Stimulated activated CD4-positive, alpha-beta T cell treated with anti-CD3 and anti-CD28 coated beads, Interleukin-4, amount 100 ng/mL, for 4 hours (primary cell): Measurements from ENCODE around the gene ZNF469.

Experiments used
- DNase-seq, 2 experiments: peaks; one replicate each; pipeline ENCODE4 v3.0.0-alpha.2; 2020

The ZNF469 gene

DNA sequence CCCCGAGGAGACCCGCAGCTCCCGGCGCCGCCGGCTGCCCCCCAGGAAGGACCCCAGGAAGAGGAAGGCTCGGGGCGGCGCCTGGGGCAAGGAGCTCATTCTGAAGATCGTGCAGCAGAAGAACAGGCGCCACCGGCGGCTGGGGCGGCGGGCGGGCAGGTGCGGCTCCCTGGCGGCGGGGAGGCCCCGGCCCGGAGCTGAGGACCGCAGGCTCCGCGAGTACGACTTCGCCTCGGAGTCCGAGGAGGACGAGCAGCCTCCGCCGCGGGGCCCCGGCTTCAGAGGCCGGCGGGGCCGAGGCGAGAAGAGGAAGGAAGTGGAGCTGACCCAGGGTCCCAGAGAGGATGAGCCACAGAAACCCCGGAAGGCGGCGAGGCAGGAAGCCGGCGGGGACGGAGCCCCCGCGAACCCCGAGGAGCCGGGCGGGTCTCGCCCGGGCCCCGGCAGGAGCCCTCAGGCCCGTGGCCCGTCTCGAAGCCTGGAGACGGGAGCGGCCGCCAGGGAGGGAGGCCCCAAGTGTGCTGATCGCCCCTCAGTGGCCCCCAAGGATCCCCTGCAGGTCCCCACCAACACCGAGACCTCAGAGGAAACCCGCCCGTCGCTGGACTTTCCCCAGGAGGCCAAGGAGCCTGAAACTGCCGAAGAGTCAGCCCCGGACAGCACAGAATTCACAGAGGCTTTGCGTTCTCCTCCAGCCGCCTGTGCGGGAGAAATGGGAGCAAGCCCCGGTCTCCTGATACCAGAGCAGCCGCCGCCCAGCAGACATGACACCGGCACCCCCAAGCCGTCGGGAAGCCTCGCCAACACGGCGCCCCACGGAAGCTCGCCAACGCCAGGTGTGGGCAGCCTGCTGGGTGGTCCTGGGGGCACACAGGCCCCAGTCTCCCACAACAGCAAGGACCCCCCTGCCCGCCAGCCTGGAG lies 48.0 kb downstream of the ZNF469 start:
- peak; percentile 29 to 52 for DNase-seq

DNA sequence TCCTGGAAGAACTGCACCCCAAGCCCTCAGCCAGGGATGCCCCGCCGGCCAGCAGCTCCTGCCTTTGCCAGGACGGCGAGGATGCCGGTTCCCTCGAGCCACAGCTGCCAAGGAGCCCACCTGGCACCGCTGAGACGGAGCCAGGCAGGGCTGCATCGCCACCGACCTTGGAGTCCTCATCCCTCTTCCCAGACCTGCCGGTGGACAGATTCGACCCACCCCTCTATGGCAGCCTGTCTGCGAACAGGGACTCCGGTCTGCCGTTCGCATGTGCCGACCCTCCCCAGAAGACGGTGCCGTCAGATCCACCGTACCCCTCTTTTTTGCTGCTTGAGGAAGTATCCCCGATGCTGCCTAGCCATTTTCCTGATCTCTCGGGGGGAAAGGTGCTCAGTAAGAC lies 48.9 kb downstream of the ZNF469 start:
- DNase-seq: no peak

DNA sequence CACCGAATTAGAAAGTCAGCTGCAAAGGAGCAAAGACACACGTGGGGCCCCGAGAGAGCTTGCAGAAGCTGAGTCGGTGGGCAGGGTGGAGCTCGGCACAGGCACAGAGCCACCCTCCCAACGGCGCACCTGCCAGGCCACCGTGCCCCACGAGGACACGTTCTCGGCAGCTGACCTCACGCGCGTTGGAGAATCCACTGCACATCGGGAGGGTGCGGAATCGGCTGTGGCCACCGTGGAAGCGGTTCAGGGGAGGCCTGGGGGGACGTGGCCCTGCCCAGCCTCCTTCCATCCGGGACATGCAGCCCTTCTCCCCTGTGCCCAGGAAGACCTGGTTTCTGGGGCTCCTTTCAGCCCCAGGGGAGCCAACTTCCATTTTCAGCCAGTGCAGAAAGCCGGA lies 49.4 kb downstream of the ZNF469 start:
- no peak for DNase-seq
